Mesenchymal stem cell (in vitro differentiated cells and primary cell): ENCODE measurements around the gene SETD5.

Experiments
- DNase-seq: peaks from one replicate; pipeline ENCODE4 v3.0.0-alpha.2; 2013
- H2AFZ ChIP-seq: one replicate; pipeline ENCODE4 v1.6.1; 2013; ENCODE audit warnings: low read depth, mild to moderate bottlenecking, control low read depth, inconsistent platforms, low read length, moderate library complexity
- H2AK5ac ChIP-seq: 2 replicates; pipeline ENCODE4 v1.6.1; 2013; ENCODE audit warnings: low read length, moderate library complexity, mild to moderate bottlenecking, inconsistent platforms; ENCODE audit not compliant: severe bottlenecking
- H2BK120ac ChIP-seq: one replicate; pipeline ENCODE4 v1.6.1; 2013; ENCODE audit warnings: low read depth, mild to moderate bottlenecking, inconsistent platforms, low read length, moderate library complexity
- H2BK12ac ChIP-seq, 2 experiments: one replicate each; pipeline ENCODE4 v1.6.1; 2013; ENCODE audit warnings: inconsistent platforms in 2 of 2, low read length in 2 of 2, mild to moderate bottlenecking in 2 of 2, moderate library complexity in 2 of 2, control low read depth in 1 of 2
- H2BK15ac ChIP-seq: one replicate; pipeline ENCODE4 v1.6.1; 2013; ENCODE audit warnings: mild to moderate bottlenecking, low read depth, inconsistent platforms; ENCODE audit not compliant: poor library complexity, severe bottlenecking
- H2BK5ac ChIP-seq: 2 replicates; pipeline ENCODE4 v1.6.1; 2013; ENCODE audit warnings: low read depth, mild to moderate bottlenecking, low read length, control low read depth, inconsistent platforms; ENCODE audit not compliant: poor library complexity, severe bottlenecking
- H3K14ac ChIP-seq, 2 experiments: one replicate each; pipeline ENCODE4 v1.6.1; 2013; ENCODE audit warnings: inconsistent platforms in 2 of 2, low read length in 2 of 2, control low read depth in 1 of 2, mild to moderate bottlenecking in 1 of 2, moderate library complexity in 1 of 2
- H3K18ac ChIP-seq, 2 experiments: one replicate each; pipeline ENCODE4 v1.6.1; 2013; ENCODE audit warnings: inconsistent platforms in 2 of 2, low read length in 2 of 2, control low read depth in 1 of 2, low read depth in 1 of 2, mild to moderate bottlenecking in 1 of 2
- H3K23ac ChIP-seq, 2 experiments: one replicate each; pipeline ENCODE4 v1.6.1; 2013; ENCODE audit warnings: inconsistent platforms in 2 of 2, low read length in 2 of 2, mild to moderate bottlenecking in 2 of 2, moderate library complexity in 2 of 2, control low read depth in 1 of 2
- H3K27ac ChIP-seq: 2 replicates; pipeline ENCODE4 v1.5.1; 2013; ENCODE audit warnings: mild to moderate bottlenecking, moderate library complexity, low read length, control low read depth, inconsistent platforms; ENCODE audit not compliant: poor library complexity, severe bottlenecking
- H3K27me3 ChIP-seq, 2 experiments: 2 replicates each; pipeline versions ENCODE4 v1.6.1 to v1.7.0; 2013; ENCODE audit warnings: low read length in 2 of 2, mild to moderate bottlenecking in 2 of 2, moderate library complexity in 2 of 2, control low read depth in 1 of 2, inconsistent platforms in 1 of 2; ENCODE audit not compliant: control insufficient read depth in 1 of 2, insufficient read depth in 1 of 2
- H3K36me3 ChIP-seq, 2 experiments: 2 replicates each; pipeline versions ENCODE4 v1.6.1 to v1.7.0; 2013; ENCODE audit warnings: low read length in 2 of 2, control low read depth in 1 of 2, inconsistent platforms in 1 of 2, low read depth in 1 of 2, mild to moderate bottlenecking in 1 of 2; ENCODE audit not compliant: insufficient read depth in 2 of 2, control insufficient read depth in 1 of 2
- H3K4ac ChIP-seq, 2 experiments: one replicate each; pipeline ENCODE4 v1.6.1; 2013; ENCODE audit warnings: inconsistent platforms in 2 of 2, low read length in 2 of 2, mild to moderate bottlenecking in 2 of 2, moderate library complexity in 2 of 2, control low read depth in 1 of 2, low read depth in 1 of 2
- H3K4me1 ChIP-seq: 2 replicates; pipeline ENCODE4 v1.6.1; 2013; ENCODE audit warnings: low read depth, low read length, control low read depth; ENCODE audit not compliant: control insufficient read depth, insufficient read depth
- H3K4me2 ChIP-seq: 2 replicates; pipeline ENCODE4 v1.6.1; 2013; ENCODE audit warnings: low read length, mild to moderate bottlenecking, inconsistent platforms; ENCODE audit not compliant: poor library complexity, severe bottlenecking
- H3K4me3 ChIP-seq, 2 experiments: 2 replicates each; pipeline versions ENCODE4 v1.5.1 to v1.7.0; 2013; ENCODE audit warnings: low read length in 2 of 2, mild to moderate bottlenecking in 2 of 2, control low read depth in 1 of 2, low read depth in 1 of 2; ENCODE audit not compliant: insufficient read depth in 1 of 2
- H3K79me1 ChIP-seq: replicated peaks from 2 replicates; pipeline ENCODE4 v1.6.1; 2013; ENCODE audit warnings: mild to moderate bottlenecking, control low read depth, low read length, inconsistent platforms; ENCODE audit not compliant: poor library complexity, severe bottlenecking
- H3K9ac ChIP-seq: 2 replicates; pipeline ENCODE4 v1.7.0; 2013; ENCODE audit warnings: mild to moderate bottlenecking, low read length, moderate library complexity
- H3K9me3 ChIP-seq: 2 replicates; pipeline ENCODE4 v1.7.0; 2013; ENCODE audit warnings: mild to moderate bottlenecking, low read length; ENCODE audit not compliant: control insufficient read depth
- H4K8ac ChIP-seq: one replicate; pipeline ENCODE4 v1.6.1; 2013; ENCODE audit warnings: inconsistent platforms, mild to moderate bottlenecking, low read length, moderate library complexity
- H4K91ac ChIP-seq: one replicate; pipeline ENCODE4 v1.6.1; 2013; ENCODE audit warnings: mild to moderate bottlenecking, low read length, inconsistent platforms
- WGBS: methylation state at CpG from one replicate; pipeline ENCODE4 v1.1.7; 2013; ENCODE audit warnings: mixed read lengths; 5-methylcytosine and 5-hydroxymethylcytosine counted together

The SETD5 gene

DNA sequence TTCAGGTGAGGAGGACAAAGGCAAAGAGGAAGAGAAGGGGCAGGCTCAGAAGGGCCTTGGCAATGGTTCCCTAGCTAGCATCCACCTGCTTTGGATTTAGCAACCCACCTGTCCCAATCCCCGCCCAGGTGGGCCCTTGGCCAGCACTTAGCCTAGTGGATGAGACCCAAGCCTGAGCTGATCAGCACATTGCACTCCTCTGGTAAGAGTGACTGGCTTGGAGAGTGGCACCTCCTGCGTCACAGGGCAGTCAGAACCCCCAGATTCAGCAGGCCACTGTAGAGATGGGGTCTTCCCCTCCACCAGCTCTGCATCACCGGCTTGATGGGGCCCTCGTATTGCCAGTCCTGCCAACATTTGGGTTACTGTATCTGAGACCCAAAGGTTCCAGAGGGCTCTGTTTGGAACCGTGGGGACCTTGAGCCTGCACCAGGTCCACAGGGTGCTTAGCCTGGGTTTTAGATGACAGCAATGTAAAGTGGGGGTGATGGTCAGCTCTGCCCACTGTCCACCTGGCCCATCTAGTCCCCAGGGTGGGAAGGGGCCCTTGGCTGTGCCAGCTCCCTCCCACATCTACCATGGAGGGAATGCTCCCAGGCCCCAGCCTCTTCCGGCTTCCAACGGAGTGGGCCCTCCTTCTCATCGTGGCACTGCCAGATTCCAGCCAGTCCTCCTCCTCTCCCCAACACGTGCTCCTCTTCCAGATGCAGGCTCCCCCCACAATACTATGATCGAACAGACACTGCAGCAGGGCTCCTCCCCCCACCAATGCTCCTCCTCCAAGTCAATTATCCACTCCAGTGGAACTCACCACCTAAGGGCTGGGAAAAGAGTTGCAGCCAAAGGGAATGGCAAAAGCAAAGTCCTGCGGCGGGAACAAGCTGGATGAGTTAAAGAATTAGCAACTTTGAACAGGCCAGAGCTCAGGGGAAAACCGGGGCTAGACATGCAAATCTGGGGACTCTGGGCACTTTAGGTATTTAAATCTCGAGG, 110.5 kb downstream of the SETD5 start:
- Histone ChIP-seq H3K9ac (no peak overlapping the region), H3K18ac (no peak overlapping the region), H3K27ac (no peak overlapping the region), H3K14ac (no peak overlapping the region), H2AK5ac (no peak overlapping the region), H2BK120ac (no peak overlapping the region), H3K27me3 (peaks cover 33 to 43% of the 10 kb centered on the region in 2 experiments), H3K4ac (no peak overlapping the region), H2BK15ac (no peak overlapping the region), H3K4me1 (no peaks in the 10 kb centered on the region), H2BK12ac (no peak overlapping the region), H3K79me1 (no peaks in the 10 kb centered on the region), H2AFZ (no peak overlapping the region), H2BK5ac (no peak overlapping the region), H4K91ac (no peak overlapping the region), H3K23ac (no peak overlapping the region), H3K4me2 (no peak overlapping the region), H3K4me3 (no peak overlapping the region), H3K9me3 (no peaks in the 10 kb centered on the region), H4K8ac (no peak overlapping the region), H3K36me3 (no peaks in the 10 kb centered on the region)
- no peak for DNase-seq
- WGBS = 63% methylated on average over 14 of the region's 14 CpGs

- no peak overlapping the region for H2AFZ ChIP-seq
- H2AK5ac ChIP-seq = no peak overlapping the region
- no peak overlapping the region for H3K4me2 ChIP-seq
- H3K23ac ChIP-seq = no peak overlapping the region
- no peak overlapping the region for H3K14ac ChIP-seq
- H3K27me3 ChIP-seq = peaks cover 33 to 43% of the 10 kb centered on the region in 2 experiments
- WGBS = 51% methylated on average over 25 of the region's 25 CpGs
- H4K8ac ChIP-seq = no peak overlapping the region
- no peak overlapping the region for H3K4me3 ChIP-seq
- no peak overlapping the region for H3K18ac ChIP-seq
- no peaks in the 10 kb centered on the region for H3K36me3 ChIP-seq
- no peak overlapping the region for H3K4ac ChIP-seq
- no peak overlapping the region for H2BK120ac ChIP-seq
- no peak overlapping the region for H2BK15ac ChIP-seq
- no peaks in the 10 kb centered on the region for H3K9me3 ChIP-seq
- no peak overlapping the region for H2BK12ac ChIP-seq
- H3K4me1 ChIP-seq = no peaks in the 10 kb centered on the region
- no peak overlapping the region for H3K9ac ChIP-seq
- DNase-seq = no peak
- H3K79me1 ChIP-seq = no peaks in the 10 kb centered on the region
- H2BK5ac ChIP-seq = no peak overlapping the region
- H3K27ac ChIP-seq = no peak overlapping the region
- no peak overlapping the region for H4K91ac ChIP-seq
Observed at GRCh38 chr3:9508781-9509180, 111.4 kb downstream of the SETD5 start.

DNA sequence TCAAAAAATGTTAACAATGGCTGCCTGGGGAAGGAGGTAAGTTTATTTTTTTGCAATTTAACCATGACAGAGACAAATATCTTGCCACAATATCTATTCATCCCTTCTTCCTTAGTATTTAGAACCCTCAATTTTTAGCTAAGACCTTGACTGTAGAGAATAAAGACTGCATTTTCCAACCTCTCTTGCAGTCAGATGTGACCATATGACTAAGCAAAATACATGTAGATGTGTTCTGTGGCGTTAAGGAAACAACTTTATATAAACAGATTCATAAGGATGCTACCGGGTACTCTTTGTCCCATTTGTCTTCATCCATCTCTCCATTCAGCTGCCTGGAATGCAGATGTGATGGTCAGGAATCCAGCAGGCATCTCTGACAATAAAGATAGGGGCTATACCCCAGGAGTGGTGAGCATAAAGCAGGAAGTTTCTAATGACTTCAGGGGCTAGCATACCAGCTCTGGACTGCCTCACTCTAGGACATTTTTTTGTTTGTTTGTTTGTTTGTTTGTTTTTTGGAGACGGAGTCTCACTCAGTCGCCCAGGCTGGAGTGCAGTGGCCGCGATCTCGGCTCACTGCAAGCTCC, 115.1 kb downstream of the SETD5 start:
- 74% methylated on average over 5 of the region's 7 CpGs for WGBS
- H2AFZ ChIP-seq = no peak overlapping the region
- no peak overlapping the region for H3K4ac ChIP-seq
- no peak overlapping the region for H3K23ac ChIP-seq
- no peak for DNase-seq
- no peak overlapping the region for H3K4me2 ChIP-seq
- H3K27me3 ChIP-seq = peaks cover 25 to 34% of the 10 kb centered on the region in 2 experiments
- H2AK5ac ChIP-seq = no peak overlapping the region
- no peak overlapping the region for H3K9ac ChIP-seq
- no peaks in the 10 kb centered on the region for H3K4me1 ChIP-seq
- H3K79me1 ChIP-seq = no peaks in the 10 kb centered on the region
- no peaks in the 10 kb centered on the region for H3K9me3 ChIP-seq
- no peak overlapping the region for H2BK5ac ChIP-seq
- no peak overlapping the region for H2BK12ac ChIP-seq
- no peak overlapping the region for H3K27ac ChIP-seq
- no peak overlapping the region for H2BK15ac ChIP-seq
- H4K91ac ChIP-seq = no peak overlapping the region
- H3K14ac ChIP-seq = no peak overlapping the region
- no peak overlapping the region for H3K18ac ChIP-seq
- H3K36me3 ChIP-seq = no peaks in the 10 kb centered on the region
- no peak overlapping the region for H2BK120ac ChIP-seq
- no peak overlapping the region for H4K8ac ChIP-seq
- no peak overlapping the region for H3K4me3 ChIP-seq

DNA sequence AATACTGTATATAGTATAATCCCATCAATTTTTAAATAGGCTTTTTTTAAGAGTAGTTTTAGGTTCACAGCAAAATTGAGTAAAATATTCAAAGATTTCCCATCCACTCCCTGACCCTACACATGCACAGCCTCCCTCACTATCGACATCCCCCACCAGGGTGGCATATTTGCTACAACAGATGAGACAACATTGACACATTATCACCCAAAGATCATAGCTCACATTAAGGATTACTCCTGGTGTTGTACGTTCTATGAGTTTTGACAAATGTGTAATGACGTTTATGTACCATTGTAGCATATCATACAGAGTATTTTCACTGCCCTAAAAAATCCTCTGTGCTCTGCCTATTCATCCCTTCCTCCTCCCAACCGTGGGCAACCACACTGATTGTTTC, 116.9 kb downstream of the SETD5 start:
- no peak overlapping the region for H3K23ac ChIP-seq
- H3K18ac ChIP-seq = no peak overlapping the region
- no peak for DNase-seq
- no peaks in the 10 kb centered on the region for H3K36me3 ChIP-seq
- no peak overlapping the region for H3K14ac ChIP-seq
- H3K4ac ChIP-seq = no peak overlapping the region
- no peaks in the 10 kb centered on the region for H3K4me1 ChIP-seq
- no peak overlapping the region for H2AFZ ChIP-seq
- H2BK12ac ChIP-seq = no peak overlapping the region
- no peak overlapping the region for H3K4me2 ChIP-seq
- H3K79me1 ChIP-seq = no peaks in the 10 kb centered on the region
- no peak overlapping the region for H3K9ac ChIP-seq
- no peak overlapping the region for H4K8ac ChIP-seq
- H3K27me3 ChIP-seq = peaks cover 8 to 16% of the 10 kb centered on the region in 2 experiments
- no peak overlapping the region for H4K91ac ChIP-seq
- H3K9me3 ChIP-seq = no peaks in the 10 kb centered on the region
- H2BK5ac ChIP-seq = no peak overlapping the region
- H3K27ac ChIP-seq = no peak overlapping the region
- no peak overlapping the region for H2BK120ac ChIP-seq
- no peak overlapping the region for H2AK5ac ChIP-seq
- H2BK15ac ChIP-seq = no peak overlapping the region
- WGBS = 88% methylated on average over 2 of the region's 4 CpGs
- no peak overlapping the region for H3K4me3 ChIP-seq
